G401.6 (cell line): ENCODE measurements around the gene PRRT1.
A peak's percentile ranks its signal among the peaks of the same experiment; 100 is the strongest.

Source experiments
- FAIRE-seq: peaks from 2 replicates; lab custom pipeline; 2012; peaks lifted over from hg19 to GRCh38; lab: Jason Lieb, UNC

Gene PRRT1

DNA sequence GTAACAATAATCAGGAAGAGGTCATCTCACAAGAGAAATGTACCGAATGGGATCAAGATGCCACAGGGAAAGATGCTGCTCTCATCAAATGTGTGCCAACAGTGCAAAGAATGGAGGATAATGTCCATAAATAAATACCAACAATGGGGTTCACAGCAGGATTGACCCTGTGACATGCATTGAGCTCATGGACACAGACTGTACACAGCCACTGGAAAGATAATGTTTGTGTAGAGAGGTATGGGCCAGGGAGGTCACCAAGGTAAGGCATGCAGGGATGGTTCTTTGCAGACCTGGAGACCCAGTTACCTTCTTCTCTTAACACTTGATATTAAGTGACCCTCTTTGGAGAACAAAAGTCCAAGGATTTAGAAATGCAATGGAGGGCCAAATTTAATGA is 22.7 kb upstream of the PRRT1 start:
- no peak for FAIRE-seq

DNA sequence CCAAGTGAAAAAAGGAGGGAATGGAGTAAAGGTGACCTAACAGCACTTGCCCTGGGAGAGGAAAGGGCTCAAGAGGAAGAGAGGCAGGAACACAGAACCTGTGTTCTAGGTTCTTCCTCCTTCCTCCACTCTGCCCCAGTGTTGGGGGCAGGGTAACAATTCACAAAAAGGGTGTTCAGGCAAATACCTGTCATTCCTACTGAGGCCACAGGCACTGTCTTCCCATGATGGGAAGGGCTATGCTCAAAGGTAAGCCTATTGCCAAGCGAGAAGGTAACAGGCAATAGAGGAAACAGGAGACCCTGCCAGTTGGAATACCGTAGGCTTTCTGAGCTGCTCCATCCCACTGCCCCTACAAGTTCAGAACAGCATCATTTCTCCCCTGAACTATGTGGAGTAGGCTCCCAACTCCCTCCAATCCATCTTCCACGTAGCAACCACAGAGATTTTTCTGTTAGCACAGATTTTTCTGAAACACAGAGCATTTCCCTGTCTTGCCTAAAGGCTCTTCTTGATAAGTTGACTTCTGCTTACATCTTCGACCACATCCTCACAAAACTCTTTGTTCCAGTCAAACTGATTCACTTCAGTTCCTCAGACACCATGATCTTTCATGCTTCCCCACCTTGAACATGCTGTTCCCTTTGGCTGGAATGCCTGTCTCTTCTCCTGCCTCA is 21.4 kb upstream of the PRRT1 start:
- no peak for FAIRE-seq

DNA sequence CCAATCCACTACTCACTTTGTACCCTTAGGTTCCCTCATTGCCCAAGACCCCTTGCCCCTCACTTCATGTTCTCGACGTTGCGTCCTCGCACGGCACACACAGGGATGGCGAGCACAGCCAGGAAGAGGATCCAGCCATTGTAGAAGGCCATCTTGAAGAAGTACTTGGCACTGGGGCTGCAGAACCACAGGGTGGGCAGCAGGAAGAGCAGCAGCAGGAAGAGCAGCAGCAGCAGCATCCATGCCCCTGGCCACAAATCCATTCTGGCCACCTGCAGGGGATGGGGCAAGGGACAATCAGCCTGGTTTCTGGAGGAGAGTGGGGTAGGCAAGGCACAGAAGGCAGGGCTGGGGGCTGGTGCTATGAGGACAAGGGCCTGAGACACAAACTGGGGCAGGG is 19.5 kb upstream of the PRRT1 start:
- FAIRE-seq = no peak

DNA sequence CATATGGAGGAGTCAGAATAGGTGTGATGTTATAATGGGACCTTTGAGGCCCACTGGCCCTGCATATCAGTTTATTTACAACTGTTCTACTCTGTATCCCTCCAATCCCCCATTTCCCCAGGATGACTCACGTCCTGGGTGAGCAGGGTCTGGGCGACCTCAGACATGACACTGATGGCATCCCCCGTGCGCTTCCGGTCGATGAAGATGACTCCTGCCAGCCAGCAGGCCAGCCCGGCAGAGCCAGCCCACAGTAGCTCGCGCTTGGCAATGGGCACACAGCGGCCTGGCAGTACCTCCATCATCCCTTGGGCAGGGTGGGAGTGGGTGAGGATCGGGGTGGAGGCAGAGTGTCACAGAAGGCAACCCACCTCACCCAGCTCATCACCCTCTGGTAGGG is 18.6 kb upstream of the PRRT1 start:
- FAIRE-seq = no peak

DNA sequence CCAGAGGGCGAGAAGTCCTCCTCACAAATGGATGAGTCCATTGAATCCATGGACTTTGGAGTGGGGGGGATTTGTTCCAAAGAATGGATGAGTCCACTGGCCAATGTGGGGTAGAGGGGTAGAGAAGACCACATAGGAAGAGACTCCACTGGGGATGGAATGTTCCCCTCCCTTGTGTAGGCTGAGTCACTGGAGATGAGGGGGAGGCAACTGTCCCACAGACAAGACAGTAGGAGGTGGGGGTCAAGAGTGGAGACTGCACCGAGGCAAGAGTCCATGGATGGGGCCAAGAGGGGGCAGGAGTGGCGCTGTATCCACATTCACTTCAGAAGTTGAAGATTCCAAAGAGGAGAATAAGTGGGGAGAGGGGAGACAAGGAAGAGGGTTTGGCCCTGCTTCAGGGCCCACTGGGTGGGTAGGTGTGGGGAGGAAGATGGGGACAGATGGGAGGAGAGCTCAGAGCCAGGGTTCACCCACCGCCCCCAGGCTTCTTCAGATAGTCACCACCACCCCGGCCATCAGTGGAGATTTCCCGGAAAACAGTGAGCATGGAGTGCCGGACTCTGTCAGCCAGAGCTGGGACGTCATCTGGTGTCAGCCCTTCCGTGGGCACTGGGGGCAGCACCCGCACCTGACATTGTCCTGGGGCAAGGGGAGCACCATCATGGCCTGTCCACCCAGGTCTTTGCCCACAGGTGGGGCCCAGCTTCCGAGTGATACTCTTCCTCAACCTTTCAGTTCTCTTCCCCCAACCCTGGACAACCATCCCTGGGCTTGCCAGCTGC is 17.3 kb upstream of the PRRT1 start:
- no peak for FAIRE-seq

DNA sequence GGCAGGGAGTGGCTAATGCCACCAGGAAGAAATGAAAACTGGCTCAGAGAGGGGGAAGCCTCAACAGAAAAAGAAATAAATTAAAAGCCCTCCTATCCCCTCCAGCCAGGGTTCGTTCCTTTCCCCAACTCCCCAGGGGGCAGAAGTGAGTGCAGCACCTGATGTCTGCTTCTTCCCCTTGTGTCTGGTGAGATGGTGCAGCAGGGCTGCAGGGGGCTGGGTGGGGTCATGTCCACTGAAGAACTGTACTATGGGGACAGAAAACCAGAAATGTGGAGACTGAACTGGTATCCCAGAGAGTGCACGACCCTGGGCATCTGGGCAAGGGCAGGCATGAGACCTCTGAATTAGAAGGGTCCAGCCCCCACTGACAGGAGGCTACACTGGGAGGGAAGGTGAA is 16.6 kb upstream of the PRRT1 start:
- no peak for FAIRE-seq

DNA sequence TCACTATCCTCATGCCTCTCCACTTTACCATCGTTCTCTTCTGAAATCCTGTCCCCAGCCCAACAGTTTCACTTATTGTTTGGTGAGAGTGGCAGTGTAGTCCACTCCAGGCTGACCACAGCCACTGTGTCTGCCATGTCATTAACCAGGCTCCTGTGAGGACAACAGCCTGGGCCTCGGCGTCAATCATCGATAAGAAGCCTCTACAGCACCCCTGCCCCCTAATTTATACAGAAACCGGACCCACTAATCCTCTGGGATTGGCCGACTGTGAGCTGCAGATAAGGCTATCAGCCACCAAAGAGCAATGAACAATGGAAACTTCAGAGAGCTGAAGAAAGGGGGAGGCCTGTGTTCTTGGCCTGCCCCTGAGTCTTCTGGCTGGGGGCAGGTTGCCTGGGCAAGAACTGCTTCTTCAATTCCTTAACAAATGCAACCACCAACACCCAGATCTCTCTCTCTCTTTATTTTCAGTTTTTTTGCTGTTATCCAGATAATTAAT is 16.1 kb upstream of the PRRT1 start:
- no peak for FAIRE-seq

DNA sequence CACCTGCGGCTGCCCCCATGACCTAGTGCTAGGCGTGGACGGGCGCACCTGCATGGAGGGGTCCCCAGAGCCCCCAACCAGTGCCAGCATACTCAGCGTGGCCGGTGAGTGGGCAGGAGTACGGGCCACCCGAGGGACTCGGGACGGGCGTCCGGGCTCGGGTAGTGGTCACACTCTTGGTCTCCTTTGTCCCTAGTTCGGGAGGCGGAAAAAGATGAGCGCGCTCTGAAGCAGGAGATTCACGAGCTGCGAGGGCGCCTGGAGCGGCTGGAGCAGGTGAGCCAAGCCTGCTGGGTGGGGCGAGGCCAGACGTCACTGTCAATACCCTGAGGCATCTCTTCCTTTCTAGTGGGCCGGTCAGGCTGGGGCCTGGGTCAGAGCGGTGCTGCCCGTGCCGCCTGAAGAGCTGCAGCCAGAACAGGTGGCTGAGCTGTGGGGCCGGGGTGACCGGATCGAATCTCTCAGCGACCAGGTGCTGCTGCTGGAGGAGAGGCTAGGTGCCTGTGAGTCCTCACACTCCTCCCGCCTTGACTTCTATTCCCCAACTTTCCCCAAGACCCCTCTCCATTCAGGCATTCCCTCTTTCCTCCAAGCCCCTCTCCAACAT is 15.5 kb upstream of the PRRT1 start:
- no peak for FAIRE-seq

DNA sequence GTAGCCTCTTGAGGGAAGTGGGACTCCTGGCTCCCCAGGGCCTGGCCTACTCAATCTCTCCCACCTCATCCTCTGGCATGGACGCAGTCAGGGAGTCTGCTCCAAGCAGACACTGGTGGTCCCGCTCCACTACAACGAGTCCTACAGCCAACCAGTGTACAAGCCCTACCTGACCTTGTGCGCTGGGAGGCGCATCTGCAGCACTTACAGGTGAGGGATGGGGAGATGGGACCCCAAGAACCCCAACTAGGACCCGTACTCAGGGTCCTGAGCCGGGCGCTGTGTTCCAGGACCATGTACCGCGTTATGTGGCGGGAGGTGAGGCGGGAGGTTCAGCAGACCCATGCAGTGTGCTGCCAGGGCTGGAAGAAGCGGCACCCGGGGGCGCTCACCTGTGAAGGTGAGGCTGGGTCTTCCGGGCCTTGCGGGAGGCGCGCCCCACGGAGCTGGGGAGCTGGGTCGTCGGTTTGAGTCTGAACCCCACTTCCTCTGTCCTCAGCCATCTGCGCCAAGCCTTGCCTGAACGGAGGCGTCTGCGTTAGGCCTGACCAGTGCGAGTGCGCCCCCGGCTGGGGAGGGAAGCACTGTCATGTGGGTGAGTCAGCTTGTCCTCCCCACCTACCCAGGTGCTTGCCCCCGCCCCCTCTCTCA is 14.8 kb upstream of the PRRT1 start:
- no peak for FAIRE-seq

DNA sequence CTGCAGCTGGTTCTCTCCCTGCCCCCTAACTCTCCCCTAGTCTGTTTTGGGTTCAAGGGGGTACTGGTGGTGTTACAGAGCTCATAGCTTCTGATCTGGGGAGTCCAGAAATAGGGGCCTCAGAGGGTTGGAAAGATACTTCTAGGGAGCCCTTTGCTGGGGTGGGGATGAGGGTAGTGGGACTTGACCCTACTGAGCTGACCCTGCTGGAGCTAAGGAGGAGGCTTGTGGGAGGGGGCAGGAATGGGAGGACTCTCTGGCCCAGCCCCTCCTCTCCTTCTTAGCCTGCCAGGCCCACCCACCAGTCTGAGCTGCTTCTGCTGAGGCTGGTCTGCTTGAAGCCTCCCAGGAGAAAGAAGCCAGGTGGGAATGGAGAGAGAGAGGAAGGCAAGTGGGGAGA is 12.6 kb upstream of the PRRT1 start, which contains the start of gene EGFL8:
Gene EGFL8 (plus strand): TSS at position 301 of the 400 bp plus-strand sequence. CDS start 1,571 bp downstream, outside the sequence.
- FAIRE-seq = no peak

DNA sequence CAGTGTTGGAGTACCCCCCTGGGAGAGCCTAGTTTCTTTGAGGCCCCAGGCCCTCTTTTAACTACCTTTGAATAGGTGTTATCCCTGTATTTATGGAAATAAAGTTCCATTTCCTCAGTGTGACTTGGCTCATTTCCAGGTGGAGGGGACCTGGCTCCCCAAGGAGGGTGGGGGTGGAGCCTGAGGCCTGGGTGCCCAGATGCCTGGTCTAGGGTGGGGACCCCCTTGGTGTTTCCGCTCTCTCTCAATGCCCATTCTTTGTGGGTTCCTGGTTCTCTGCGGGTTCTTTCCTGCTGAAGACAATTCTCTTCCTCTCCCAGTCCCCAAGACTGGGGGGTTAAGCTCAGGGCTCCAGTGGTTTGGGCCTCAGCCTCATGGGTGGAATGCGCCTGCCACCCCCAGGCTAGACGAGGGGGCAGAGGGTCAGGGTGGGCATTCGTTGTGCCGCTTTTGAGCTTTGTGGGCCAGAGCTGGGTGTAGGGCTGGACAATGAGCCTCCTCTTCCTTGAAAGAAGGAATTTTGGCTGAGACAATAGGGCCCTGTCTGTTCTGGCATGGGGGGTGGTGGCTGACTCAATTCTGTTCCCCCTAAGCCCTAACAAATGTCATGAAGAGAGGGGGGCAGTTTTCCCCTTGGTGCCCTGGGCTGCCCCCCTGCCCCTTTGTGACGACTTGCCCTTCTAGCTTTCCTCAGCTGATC is 12.0 kb upstream of the PRRT1 start:
- FAIRE-seq = no peak

DNA sequence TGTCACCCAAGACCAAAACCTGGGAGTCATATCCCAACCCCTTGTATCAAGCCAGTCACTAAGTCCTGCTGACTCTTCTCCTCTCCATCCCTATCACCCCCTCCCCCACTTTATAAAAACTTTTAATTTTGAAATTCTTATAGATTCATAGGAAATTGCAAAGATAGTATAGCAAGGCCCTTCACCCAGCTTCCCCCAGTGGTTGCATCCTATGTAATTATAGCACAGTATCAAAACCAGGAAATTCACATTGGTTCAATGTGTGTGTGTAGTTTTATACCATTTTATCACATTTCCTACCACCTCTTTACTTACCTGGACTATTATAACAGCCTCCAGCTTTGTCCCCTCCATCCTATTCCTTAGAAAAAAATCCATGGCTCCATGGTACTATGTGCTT is 6.3 kb upstream of the PRRT1 start:
- no peak for FAIRE-seq

DNA sequence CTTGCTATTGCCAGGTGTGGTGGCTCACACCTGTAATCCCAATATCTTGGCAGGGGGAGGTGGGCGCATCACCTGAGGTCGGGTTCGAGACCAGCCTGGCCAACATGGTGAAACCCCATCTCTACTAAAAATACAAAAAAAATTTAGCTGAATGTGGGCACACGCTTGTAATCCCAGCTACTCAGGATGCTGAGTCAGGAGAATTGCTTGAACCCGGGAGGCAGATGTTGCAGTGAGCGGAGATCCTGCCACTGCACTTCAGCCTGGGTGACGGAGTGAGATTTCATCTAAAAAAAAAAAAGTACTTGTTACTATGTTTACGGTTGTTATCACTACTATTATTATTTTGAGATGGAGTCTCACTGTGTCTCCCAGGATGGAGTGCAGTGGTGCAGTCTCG is 5.2 kb upstream of the PRRT1 start:
- FAIRE-seq = no peak

DNA sequence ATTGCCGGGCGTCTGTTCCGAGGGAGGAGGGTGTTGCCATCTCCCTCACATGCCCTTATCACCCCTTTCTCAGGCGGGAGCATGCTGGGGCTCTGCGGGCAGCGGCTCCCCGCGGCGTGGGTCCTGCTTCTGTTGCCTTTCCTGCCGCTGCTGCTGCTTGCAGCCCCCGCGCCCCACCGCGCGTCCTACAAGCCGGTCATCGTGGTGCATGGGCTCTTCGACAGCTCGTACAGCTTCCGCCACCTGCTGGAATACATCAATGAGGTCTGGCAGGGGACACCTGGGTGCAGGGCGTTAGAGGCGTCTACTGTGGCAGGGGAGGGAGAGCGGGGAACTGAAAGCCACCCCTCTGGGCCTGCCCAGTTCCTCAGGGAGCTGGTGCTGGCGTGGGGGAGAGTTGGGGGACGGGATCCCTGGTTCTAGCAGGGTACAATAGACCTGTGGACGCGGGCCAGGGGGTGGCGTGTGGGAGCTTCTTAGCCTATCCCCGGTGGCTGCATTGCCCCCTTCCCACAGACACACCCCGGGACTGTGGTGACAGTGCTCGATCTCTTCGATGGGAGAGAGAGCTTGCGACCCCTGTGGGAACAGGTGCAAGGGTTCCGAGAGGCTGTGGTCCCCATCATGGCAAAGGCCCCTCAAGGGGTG is 2.9 kb upstream of the PRRT1 start:
- no peak for FAIRE-seq

DNA sequence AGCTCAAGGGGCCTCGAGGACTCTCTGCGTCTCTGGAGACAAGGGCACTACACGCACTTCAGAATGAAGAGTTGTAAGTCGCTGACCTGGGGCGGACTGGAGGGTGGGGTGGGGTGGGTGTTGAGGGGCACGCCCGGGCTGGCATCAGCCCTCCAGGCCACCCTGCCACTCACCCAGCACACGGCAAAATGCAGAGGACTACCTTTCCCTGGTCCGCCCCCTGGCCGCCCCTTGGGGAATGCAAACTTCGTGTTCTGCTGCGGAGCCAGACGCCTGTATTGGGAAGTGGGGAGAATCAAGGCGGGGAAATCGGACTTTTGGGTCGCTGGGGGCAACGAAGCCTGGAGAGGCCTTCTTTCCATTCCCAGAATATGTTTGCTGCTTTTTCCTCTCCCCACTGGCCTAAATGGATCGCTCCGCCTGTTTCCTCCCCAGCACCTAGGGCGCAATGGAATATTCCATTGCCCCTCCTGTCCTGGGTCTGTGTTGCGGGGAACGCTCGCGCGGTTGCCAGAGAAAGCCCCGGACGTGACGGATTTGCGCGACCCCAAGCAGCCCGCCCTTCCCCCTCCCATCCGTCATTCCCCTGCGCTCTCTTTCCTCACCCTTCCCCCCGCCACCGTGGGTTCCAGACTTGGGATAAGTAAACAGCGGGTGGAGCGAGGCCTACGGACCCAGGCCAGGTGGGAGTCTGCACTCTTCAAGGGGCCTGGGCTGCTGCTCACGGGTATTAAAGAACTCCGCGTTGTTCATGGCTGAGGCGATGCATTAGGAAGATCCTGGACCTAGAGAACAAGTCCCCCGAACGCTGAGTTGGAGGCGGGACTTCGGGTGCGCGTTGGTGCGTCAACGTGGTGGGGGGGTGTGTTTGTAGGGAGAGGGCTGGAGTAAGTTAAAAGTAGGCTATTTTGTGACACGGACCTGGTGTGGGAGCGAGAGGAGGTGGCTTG is 2.1 kb upstream of the PRRT1 start, which contains the start of gene PPT2:
Gene PPT2 (plus strand): TSS at position 578 of the 950 bp plus-strand sequence. CDS start 454 bp downstream, outside the sequence.
- FAIRE-seq = peak; percentile 88

DNA sequence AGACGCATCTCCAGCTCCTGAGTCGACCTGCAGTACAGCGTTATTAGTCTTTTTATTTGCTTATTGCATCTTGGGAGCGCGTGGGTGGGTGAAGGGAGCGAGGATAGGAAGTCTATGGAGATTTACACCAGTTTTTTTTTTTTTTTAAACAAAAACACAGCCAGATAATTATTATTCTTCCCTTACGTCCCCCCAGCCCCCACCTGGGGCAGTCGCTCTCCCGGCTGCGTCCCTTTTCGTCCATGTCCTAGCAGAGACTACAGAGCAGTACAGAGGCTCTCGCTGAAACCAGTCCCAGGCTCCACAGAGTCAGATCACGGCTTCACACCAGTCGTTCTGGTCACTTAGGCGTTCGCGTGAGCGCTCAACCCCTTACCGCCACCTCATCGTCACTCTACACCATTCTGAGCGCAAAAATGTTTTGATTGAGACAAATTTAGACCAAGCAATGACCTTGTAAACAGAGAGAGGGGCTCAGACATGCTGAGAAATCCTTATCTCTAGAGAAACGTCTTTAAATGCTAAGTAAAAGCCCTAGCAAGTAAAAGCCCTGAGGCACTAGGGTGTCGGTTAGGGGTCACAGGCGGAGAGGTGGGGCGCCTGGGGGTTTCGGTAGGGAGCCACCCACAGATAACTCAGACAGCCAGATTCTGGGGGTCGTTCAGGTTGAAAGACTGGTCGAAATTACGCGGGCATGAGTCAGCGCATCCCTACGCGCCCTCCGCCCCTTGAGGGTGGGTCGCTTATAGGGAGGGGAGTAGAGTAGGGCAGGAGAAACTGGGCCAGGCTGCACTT is 1.2 kb upstream of the PRRT1 start:
- no peak for FAIRE-seq

DNA sequence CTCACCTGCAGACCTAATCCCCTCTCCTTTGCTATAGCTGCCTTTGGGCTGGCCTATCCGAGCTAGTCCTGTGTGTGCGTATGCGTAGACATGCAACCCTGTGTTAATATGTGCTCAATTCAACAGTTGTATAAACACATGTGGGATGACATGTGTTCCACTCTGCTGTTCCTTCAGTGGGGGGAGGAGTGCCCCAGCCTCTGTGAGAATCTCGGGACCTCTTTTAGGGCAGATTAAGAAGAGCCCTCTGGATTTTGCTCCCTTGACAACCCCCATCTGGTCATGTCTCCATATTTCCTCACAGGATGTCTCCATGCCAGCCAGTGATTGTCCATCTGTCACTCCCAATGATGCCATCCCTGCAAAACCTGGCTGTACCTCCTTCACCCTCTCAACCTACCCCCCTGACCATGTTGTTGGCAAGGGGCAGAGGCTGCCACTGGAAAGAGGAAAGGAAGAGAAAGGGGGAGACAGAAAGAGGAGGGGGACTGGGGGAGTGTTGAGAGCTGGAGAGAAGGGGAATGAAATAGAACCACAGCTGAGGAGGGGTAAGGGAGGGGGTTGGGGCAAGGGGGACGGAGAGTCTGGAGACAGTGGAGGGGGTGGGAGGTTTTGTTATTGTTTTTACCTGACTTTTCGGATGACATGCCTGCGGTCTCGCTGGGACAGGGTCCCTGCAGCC is 417 bp downstream of the PRRT1 start:
- no peak for FAIRE-seq

DNA sequence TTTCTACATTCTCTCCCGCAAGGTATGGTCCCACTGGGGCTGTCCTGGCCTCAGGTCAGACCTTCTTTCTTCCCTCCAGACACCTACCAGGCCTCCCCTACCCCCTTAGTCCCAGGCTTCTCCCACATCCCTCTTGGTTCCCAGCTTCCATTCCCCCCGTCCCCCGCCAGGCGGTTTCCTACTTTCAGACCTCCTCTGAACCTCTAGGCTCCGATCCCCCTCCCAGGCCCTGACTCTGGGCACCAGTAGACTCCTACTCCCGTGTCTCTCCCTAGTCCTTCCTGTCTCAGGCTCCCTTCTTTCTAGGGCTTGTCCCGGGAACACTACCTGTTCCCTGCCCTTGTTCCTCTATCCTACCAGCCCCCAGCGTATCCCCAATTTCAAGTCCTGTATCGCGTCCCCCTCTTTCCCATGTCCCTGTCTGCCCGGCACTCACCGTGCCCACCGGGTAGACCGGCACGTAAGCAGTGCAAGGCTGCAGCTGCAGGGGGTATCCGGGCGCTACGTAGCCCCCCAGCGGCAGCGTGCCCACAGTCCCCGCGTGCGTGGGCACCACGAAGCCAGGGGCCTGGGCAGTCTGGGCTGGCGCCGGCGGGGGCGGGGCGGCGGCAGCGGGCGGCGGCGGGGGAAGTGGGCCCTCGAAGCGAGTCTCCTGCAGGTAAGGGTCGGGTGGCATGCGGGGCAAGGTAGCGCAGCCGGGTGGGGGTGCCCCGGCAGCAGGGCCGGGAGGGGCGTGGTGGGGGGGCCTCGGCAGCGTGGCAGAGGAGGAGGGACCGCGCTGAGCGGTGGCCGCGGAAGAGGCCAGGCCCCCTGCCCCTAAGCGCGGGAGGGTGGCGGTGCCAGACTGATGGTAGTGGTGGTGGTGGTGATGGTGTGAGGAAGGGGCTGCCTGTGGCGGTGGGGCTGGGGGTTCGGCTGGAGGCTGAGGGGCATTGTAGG is 1.5 kb downstream of the PRRT1 start:
- no peak for FAIRE-seq
